ENCODE results near the gene CUL1.

CUL1 gene

GRCh38 chr7:148733496-148733895, 34.8 kb downstream of the CUL1 start:
- Histone ChIP-seq H3F3A (ENCODE audit: control insufficient read depth, insufficient read depth) (no peaks in the 10 kb centered on the region), H3K27ac (ENCODE audit: low read depth, low read length) (no peak overlapping the region), H3K9me3 (ENCODE audit: control insufficient read depth, insufficient read depth, low read length) (no peaks in the 10 kb centered on the region), H3K9me2 (replicated peaks; ENCODE audit: control insufficient read depth, low read length) (no peaks in the 10 kb centered on the region), H3K4me2 (ENCODE audit: low read length) (no peak overlapping the region), H3K36me3 (ENCODE audit: control insufficient read depth, low read length) (peaks cover 94% of the 10 kb centered on the region), H3K4me1 (ENCODE audit: control insufficient read depth, low read length) (no peaks in the 10 kb centered on the region), H4K20me1 (ENCODE audit: control insufficient read depth, insufficient read depth, low read depth, low read length) (peaks cover 16% of the 10 kb centered on the region; the same call in 1 of the 2 replicates), H3K27me3 (ENCODE audit: control insufficient read depth, low read length) (no peaks in the 10 kb centered on the region), H3K79me2 (ENCODE audit: control insufficient read depth, low read length) (peaks cover 95% of the 10 kb centered on the region), H3K4me3 (ENCODE audit: low read length) (no peak overlapping the region)
- TF ChIP-seq CTCF (IDR thresholded peaks at IDR 0.05; ENCODE audit: low read depth, low read length, poor library complexity, severe bottlenecking) (no peak), EZH2phosphoT487 (IDR thresholded peaks at IDR 0.05; ENCODE audit: borderline replicate concordance, low read length) (no peak)

- no peaks in the 10 kb centered on the region for H3K27me3 ChIP-seq (ENCODE audit: control insufficient read depth, low read length)
- H3K4me1 ChIP-seq (ENCODE audit: control insufficient read depth, low read length), result no peaks in the 10 kb centered on the region
- no peak overlapping the region for H3K4me2 ChIP-seq (ENCODE audit: low read length)
- no peak overlapping the region for H3K4me3 ChIP-seq (ENCODE audit: low read length)
- H3K79me2 ChIP-seq (ENCODE audit: control insufficient read depth, low read length), result peaks cover 92% of the 10 kb centered on the region
- H3F3A ChIP-seq (ENCODE audit: control insufficient read depth, insufficient read depth), result no peaks in the 10 kb centered on the region
- no peaks in the 10 kb centered on the region for H3K9me3 ChIP-seq (ENCODE audit: control insufficient read depth, insufficient read depth, low read length)
- TF ChIP-seq EZH2phosphoT487 (IDR thresholded peaks at IDR 0.05; ENCODE audit: borderline replicate concordance, low read length), result no peak
- no peak for TF ChIP-seq CTCF (IDR thresholded peaks at IDR 0.05; ENCODE audit: low read depth, low read length, poor library complexity, severe bottlenecking)
- H3K36me3 ChIP-seq (ENCODE audit: control insufficient read depth, low read length), result peaks cover 97% of the 10 kb centered on the region
- peaks cover 6% of the 10 kb centered on the region; the same call in 1 of the 2 replicates for H4K20me1 ChIP-seq (ENCODE audit: control insufficient read depth, insufficient read depth, low read depth, low read length)
- no peaks in the 10 kb centered on the region for H3K9me2 ChIP-seq (replicated peaks; ENCODE audit: control insufficient read depth, low read length)
- no peak overlapping the region for H3K27ac ChIP-seq (ENCODE audit: low read depth, low read length)
Measured at GRCh38 chr7:148735141-148735540, 36.4 kb downstream of the CUL1 start.

DNA sequence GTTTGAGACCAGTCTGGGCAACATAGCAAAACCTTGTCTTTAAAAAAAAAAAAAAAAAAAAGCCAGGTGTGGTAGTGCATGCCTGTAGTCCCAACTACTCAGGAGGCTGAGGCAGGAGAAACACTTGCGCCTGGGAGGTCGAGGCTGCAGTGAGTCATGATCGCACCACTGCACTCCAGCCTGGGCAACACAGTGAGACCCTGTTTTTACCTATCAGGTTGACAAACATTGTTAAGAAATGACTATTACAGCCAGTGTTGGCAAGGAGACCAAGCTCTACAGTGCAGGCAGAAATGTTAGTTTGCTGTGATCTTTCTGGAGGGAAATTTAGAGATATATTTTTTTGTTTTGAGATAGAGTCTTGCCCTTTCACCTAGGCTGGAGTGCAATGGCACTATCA, 37.3 kb downstream of the CUL1 start:
- no peaks in the 10 kb centered on the region for H3K9me2 ChIP-seq (replicated peaks; ENCODE audit: control insufficient read depth, low read length)
- no peak overlapping the region for H3K27ac ChIP-seq (ENCODE audit: low read depth, low read length)
- H3K4me2 ChIP-seq (ENCODE audit: low read length), result no peak overlapping the region
- TF ChIP-seq CTCF (IDR thresholded peaks at IDR 0.05; ENCODE audit: low read depth, low read length, poor library complexity, severe bottlenecking) (no peak), EZH2phosphoT487 (IDR thresholded peaks at IDR 0.05; ENCODE audit: borderline replicate concordance, low read length) (no peak)
- 0 out of 2 replicates have a peak, but pooled peaks cover 2% of the 10 kb centered on the region for H3K9me3 ChIP-seq (ENCODE audit: control insufficient read depth, insufficient read depth, low read length)
- H3K4me1 ChIP-seq (ENCODE audit: control insufficient read depth, low read length), result no peaks in the 10 kb centered on the region
- peaks cover 93% of the 10 kb centered on the region for H3K79me2 ChIP-seq (ENCODE audit: control insufficient read depth, low read length)
- H4K20me1 ChIP-seq (ENCODE audit: control insufficient read depth, insufficient read depth, low read depth, low read length), result peaks cover 6% of the 10 kb centered on the region; the same call in 1 of the 2 replicates
- no peak overlapping the region for H3K4me3 ChIP-seq (ENCODE audit: low read length)
- H3F3A ChIP-seq (ENCODE audit: control insufficient read depth, insufficient read depth), result no peaks in the 10 kb centered on the region
- H3K36me3 ChIP-seq (ENCODE audit: control insufficient read depth, low read length), result peaks cover 97% of the 10 kb centered on the region
- no peaks in the 10 kb centered on the region for H3K27me3 ChIP-seq (ENCODE audit: control insufficient read depth, low read length)
